Tibial nerve (tissue), 4 donors: ENCODE data around the gene MED9. TPM values are rescaled to one million over a fixed set of nuclear protein-coding genes. Genes with fewer than 3 reads are reported as not detected.

ENCODE experiments used
- DNase-seq, 2 donors: peaks; one replicate each; pipeline ENCODE4 v3.0.0-alpha.2; 2019; ENCODE audit warnings: low spot score in 2 of 2
- H3K27ac ChIP-seq, 4 donors: fragments of 200-600 bp; sonication (generic) in 3 of 4; one replicate each; pipeline ENCODE4 v1.5.1; 2017 to 2019; ENCODE audit warnings: mild to moderate bottlenecking in 1 of 4
- H3K27me3 ChIP-seq, 2 donors: fragments of 200-600 bp; sonication (generic) in 1 of 2; one replicate each; pipeline versions ENCODE4 v1.5.1 to v1.6.0; 2017 to 2019
- H3K36me3 ChIP-seq, 3 donors: fragments of 200-600 bp; sonication (generic); one replicate each; pipeline ENCODE4 v1.5.1; 2018 to 2019
- H3K4me1 ChIP-seq, 4 donors: fragments of 200-600 bp; sonication (generic) in 3 of 4; one replicate each; pipeline ENCODE4 v1.5.1; 2017 to 2019
- H3K4me3 ChIP-seq, 4 donors: fragments of 200-600 bp; sonication (generic) in 3 of 4; one replicate each; pipeline ENCODE4 v1.5.1; 2017 to 2019; ENCODE audit warnings: mild to moderate bottlenecking in 1 of 4, moderate library complexity in 1 of 4
- H3K9me3 ChIP-seq, 4 donors: fragments of 200-600 bp; sonication (generic) in 3 of 4; one replicate each; pipeline ENCODE4 v1.5.1; 2017 to 2019
- EP300 ChIP-seq, 2 donors: sonication (generic); formaldehyde crosslinking; IDR thresholded peaks; one replicate each; pipeline ENCODE4 v1.6.1; 2017; ENCODE audit warnings: antibody characterized with exemption in 2 of 2, mild to moderate bottlenecking in 1 of 2
- POLR2A ChIP-seq, 2 donors: fragments of 450-650 bp; IDR thresholded peaks; one replicate each; pipeline ENCODE4 v1.6.1; 2017; ENCODE audit warnings: antibody characterized with exemption in 2 of 2, mild to moderate bottlenecking in 2 of 2, moderate library complexity in 2 of 2
- WGBS, 2 donors: methylation state at CpG; one replicate each; pipeline ENCODE4 v1.1.5; 2018; 5-methylcytosine and 5-hydroxymethylcytosine counted together
- total RNA-seq, 4 donors: library from RNA; depleted of rRNA; stranded (reverse); fragments of >200 nt; gene quantifications; one replicate each; pipeline ENCODE4 v1.1.0, GENCODE V29; 2016
- TF ChIP-seq, protein P1 (sequence below), 5 experiments: fragments of 200-600 bp in 3 of 5; fragments of 450-650 bp in 2 of 5; sonication (generic) in 3 of 5; IDR thresholded peaks; one replicate each; pipeline ENCODE4 v1.5.1; 2016 to 2019; ENCODE audit warnings: antibody characterized with exemption in 5 of 5, mild to moderate bottlenecking in 3 of 5, moderate library complexity in 2 of 5

Gene MED9
- total RNA-seq, 4 donors from 2014 or later, result 8.0 to 17.5 (median 13.6) TPM

DNA sequence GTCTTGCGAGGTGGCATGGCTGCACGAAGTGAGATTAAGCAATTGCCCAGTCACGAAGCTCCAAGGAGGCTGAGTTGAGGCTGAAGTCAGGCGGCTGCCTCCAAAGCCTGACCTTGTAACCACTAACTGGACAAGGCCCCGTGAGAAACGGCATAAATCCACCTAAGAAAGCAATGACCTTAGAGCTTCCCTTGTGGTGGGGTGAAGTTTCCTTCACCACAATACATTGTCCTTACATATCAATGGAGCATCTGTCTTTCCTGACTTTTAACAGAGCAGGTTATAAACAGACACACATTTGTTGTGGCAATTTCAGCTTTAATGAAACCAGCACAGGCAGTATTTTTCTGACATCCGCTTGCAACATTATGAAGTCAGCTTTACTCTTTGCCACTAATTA lies 2.5 kb upstream of the MED9 start:
- Histone ChIP-seq H3K9me3 (no peaks in the 10 kb centered on the region), H3K36me3 (no peaks in the 10 kb centered on the region), H3K27me3 (no peaks in the 10 kb centered on the region), H3K4me3 (no peak overlapping the region), H3K4me1 (peaks cover 0 to 20% (median 19%) of the 10 kb centered on the region in 4 donors), H3K27ac (no peak overlapping the region)
- no peak for DNase-seq
- TF ChIP-seq, protein P1, sequence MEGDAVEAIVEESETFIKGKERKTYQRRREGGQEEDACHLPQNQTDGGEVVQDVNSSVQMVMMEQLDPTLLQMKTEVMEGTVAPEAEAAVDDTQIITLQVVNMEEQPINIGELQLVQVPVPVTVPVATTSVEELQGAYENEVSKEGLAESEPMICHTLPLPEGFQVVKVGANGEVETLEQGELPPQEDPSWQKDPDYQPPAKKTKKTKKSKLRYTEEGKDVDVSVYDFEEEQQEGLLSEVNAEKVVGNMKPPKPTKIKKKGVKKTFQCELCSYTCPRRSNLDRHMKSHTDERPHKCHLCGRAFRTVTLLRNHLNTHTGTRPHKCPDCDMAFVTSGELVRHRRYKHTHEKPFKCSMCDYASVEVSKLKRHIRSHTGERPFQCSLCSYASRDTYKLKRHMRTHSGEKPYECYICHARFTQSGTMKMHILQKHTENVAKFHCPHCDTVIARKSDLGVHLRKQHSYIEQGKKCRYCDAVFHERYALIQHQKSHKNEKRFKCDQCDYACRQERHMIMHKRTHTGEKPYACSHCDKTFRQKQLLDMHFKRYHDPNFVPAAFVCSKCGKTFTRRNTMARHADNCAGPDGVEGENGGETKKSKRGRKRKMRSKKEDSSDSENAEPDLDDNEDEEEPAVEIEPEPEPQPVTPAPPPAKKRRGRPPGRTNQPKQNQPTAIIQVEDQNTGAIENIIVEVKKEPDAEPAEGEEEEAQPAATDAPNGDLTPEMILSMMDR (IDR thresholded peaks at IDR 0.05), result no peak
- TF ChIP-seq EP300 (IDR thresholded peaks at IDR 0.05) (no peak), POLR2A (IDR thresholded peaks at IDR 0.05) (no peak)
- 36 to 38% methylated on average over 7 of the region's 7 CpGs for WGBS, 2 donors

DNA sequence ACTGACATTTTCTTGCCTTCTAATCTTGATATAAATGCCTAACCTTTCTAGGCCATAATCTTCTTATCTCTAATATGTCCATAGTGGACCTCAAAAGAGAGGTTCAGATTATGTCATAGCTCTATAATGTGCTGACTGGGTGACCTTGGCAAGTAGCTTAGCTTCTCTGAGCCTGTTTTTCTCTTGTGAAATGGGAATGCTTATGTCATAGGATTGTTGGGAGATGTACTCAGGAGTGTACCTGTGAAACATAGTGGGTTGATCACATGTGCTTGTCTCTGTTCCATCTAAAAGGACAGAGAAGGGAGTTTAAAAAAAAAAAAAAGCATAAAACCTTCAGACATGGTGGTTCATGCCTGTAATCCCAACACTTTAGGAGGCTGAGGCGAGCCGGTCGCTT lies 2.4 kb downstream of the MED9 start:
- H3K27ac ChIP-seq, result no peak overlapping the region
- H3K4me3 ChIP-seq, result no peak overlapping the region
- no peak for TF ChIP-seq EP300 (IDR thresholded peaks at IDR 0.05)
- TF ChIP-seq, protein P1 (IDR thresholded peaks at IDR 0.05), result no peak
- no peak for TF ChIP-seq POLR2A (IDR thresholded peaks at IDR 0.05)
- H3K36me3 ChIP-seq, result peaks cover 0 to 14% (median 0%) of the 10 kb centered on the region in 3 donors
- H3K27me3 ChIP-seq, result no peaks in the 10 kb centered on the region
- WGBS, 2 donors, result 94 to 97% methylated on average over 3 of the region's 3 CpGs
- peaks cover 0 to 43% (median 19%) of the 10 kb centered on the region in 4 donors for H3K4me1 ChIP-seq
- H3K9me3 ChIP-seq, result no peaks in the 10 kb centered on the region
- no peak for DNase-seq

DNA sequence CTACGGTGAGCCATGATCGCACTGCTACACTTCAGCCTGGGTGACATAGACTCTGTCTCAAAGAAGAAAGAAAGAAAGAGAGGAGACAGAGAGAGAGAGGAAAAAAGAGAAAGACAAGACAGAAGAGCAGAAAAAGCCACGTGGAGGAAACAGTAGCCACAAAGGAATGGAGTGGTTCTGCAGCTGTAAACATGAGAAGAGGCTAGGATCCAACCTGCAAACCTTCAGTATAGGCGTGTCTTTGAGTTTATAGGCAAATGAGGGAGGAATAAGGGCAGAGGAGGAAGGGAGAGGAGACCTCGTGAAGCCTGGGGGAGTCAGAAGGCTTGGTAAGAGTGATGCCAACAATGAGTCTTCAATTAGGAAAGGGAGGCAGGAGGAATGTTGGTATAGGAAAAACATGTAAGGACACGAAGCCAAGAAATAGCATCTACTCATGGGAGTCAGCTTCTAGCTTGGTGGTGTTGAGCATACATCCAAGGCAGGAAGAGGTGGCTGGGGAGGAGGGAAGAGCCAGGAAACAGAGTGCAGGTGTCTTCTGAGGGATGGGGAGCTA lies 3.9 kb downstream of the MED9 start:
- Histone ChIP-seq H3K4me1 (peaks cover 0 to 43% (median 19%) of the 10 kb centered on the region in 4 donors), H3K27me3 (no peaks in the 10 kb centered on the region), H3K4me3 (no peak overlapping the region), H3K27ac (no peak overlapping the region), H3K36me3 (peaks cover 0 to 29% (median 2%) of the 10 kb centered on the region in 3 donors), H3K9me3 (no peaks in the 10 kb centered on the region)
- no peak for DNase-seq
- WGBS, 2 donors, result 76 to 81% methylated on average over 6 of the region's 6 CpGs
- TF ChIP-seq EP300 (IDR thresholded peaks at IDR 0.05), result no peak
- TF ChIP-seq, protein P1 (IDR thresholded peaks at IDR 0.05), result no peak

DNA sequence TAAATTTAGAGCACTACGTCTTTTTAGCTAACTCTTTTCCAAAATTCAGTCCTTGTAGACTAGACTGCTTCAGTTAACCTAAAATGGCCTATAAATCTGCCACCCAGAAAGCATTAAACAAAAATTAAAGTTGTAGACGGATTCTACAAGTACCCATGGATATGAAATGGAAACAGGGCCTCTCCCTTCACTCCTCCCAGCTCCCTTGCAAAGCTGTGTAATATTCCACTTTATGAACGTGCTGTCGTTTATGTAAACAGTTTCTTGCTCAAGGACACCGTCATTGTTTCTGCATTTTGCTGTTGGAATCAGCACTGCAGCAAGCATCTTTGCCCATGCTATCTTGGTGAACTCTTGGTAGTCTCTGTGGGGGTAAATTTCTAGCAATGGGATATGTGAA lies 5.1 kb downstream of the MED9 start:
- TF ChIP-seq, protein P1 (IDR thresholded peaks at IDR 0.05), result no peak
- TF ChIP-seq EP300 (IDR thresholded peaks at IDR 0.05), result no peak
- no peak for TF ChIP-seq POLR2A (IDR thresholded peaks at IDR 0.05)
- Histone ChIP-seq H3K27me3 (no peaks in the 10 kb centered on the region), H3K4me3 (no peak overlapping the region), H3K27ac (no peak overlapping the region), H3K36me3 (peaks cover 0 to 34% (median 2%) of the 10 kb centered on the region in 3 donors), H3K4me1 (peaks cover 0 to 43% (median 19%) of the 10 kb centered on the region in 4 donors), H3K9me3 (no peaks in the 10 kb centered on the region)
- 69 to 80% methylated on average over 5 of the region's 5 CpGs for WGBS, 2 donors
- no peak for DNase-seq

DNA sequence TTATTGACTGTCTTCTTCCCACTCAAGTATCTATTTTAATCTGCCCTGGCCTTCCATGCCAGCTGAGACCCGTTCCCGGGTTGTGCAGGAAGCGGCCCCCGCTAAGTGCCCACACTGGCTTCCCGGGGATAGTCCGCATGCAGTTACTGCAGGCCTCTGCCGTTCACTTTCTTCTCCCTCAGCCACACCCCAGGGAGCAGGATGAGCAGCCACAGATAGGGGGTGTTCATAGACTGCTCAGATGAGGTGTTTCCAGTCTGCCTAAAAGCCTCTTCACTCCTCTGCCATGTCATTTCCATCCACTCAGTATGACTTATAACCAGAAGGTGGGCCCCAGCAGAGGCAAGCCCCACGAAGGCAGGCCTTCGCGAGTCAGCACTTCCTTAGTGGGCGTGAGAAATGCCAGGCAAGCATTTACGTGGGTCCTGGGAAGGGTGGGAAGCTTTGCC lies 7.7 kb downstream of the MED9 start:
- whole genome bisulfite sequencing, 2 donors, result 65% methylated on average over 12 of the region's 12 CpGs
- no peak for DNase-seq
- peaks cover 0 to 56% (median 2%) of the 10 kb centered on the region in 3 donors for H3K36me3 ChIP-seq

More for the DNA sequence above, 7.7 kb downstream of the MED9 start:
- Histone ChIP-seq H3K9me3 (no peaks in the 10 kb centered on the region), H3K27ac (no peak overlapping the region), H3K4me1 (peaks cover 0 to 22% (median 0%) of the 10 kb centered on the region in 4 donors), H3K27me3 (no peaks in the 10 kb centered on the region), H3K4me3 (no peak overlapping the region)
- TF ChIP-seq, protein P1 (IDR thresholded peaks at IDR 0.05), result no peak
- TF ChIP-seq EP300 (IDR thresholded peaks at IDR 0.05) (no peak), POLR2A (IDR thresholded peaks at IDR 0.05) (no peak)
